DND-41 (cell line): Measurements from ENCODE around the gene RNU5B-1.
"Not testable (repeated sequence)": the region's sequence is repeated elsewhere in the genome, so short reads cannot be mapped to it uniquely, and the experiment has no call there.

Experiments
- ATAC-seq: fragments of 200-7000 bp; cut with Tn5 transposase; 3 replicates; pipeline ENCODE4 v1.9.1; 2021; ENCODE audit warnings: low read depth; ENCODE audit not compliant: insufficient read depth
- DNase-seq: peaks from one replicate; pipeline ENCODE4 v3.0.0-alpha.2; 2020
- H2AFZ ChIP-seq: 2 replicates; pipeline ENCODE4 v1.6.0; 2012; ENCODE audit warnings: low read depth, low read length
- H3K27ac ChIP-seq: 2 replicates; pipeline ENCODE4 v1.5.1; 2012; ENCODE audit warnings: low read length, inconsistent platforms
- H3K27me3 ChIP-seq: fragments of 200-600 bp; sonication (generic); 2 replicates; pipeline ENCODE4 v1.6.0; 2012; ENCODE audit warnings: low read length, mild to moderate bottlenecking, inconsistent platforms; ENCODE audit not compliant: insufficient read depth, poor library complexity
- H3K36me3 ChIP-seq: 2 replicates; pipeline ENCODE4 v1.5.1; 2012; ENCODE audit warnings: low read length, inconsistent platforms; ENCODE audit not compliant: insufficient read depth
- H3K4me1 ChIP-seq: 2 replicates; pipeline ENCODE4 v1.5.1; 2012; ENCODE audit warnings: mild to moderate bottlenecking, low read length; ENCODE audit not compliant: insufficient read depth
- H3K4me2 ChIP-seq: 2 replicates; pipeline ENCODE4 v1.6.0; 2012; ENCODE audit warnings: mild to moderate bottlenecking, moderate library complexity, low read length, inconsistent platforms; ENCODE audit not compliant: insufficient read depth
- H3K4me3 ChIP-seq, 2 experiments: fragments of 200-600 bp in 1 of 2; shearing (Covaris generic) in 1 of 2; 2 replicates each; pipeline ENCODE4 v1.5.1; 2012 to 2016; ENCODE audit warnings: inconsistent platforms in 2 of 2, low read length in 2 of 2, mild to moderate bottlenecking in 2 of 2, low read depth in 1 of 2, moderate library complexity in 1 of 2
- H3K79me2 ChIP-seq: 2 replicates; pipeline ENCODE4 v1.6.0; 2012; ENCODE audit warnings: low read length, inconsistent platforms; ENCODE audit not compliant: insufficient read depth
- H3K9ac ChIP-seq: 2 replicates; pipeline ENCODE4 v1.6.0; 2012; ENCODE audit warnings: low read depth, mild to moderate bottlenecking, inconsistent platforms, low read length, moderate library complexity
- H3K9me3 ChIP-seq: 2 replicates; pipeline ENCODE4 v1.5.1; 2012; ENCODE audit warnings: low read length, moderate library complexity, mild to moderate bottlenecking, inconsistent platforms; ENCODE audit not compliant: insufficient read depth, severe bottlenecking
- H4K20me1 ChIP-seq: 2 replicates; pipeline ENCODE4 v1.6.0; 2012; ENCODE audit warnings: low read length; ENCODE audit not compliant: insufficient read depth
- EZH2 ChIP-seq: IDR thresholded peaks from 3 replicates; pipeline ENCODE4 v1.6.1; 2012; ENCODE audit warnings: borderline replicate concordance, low read depth, mild to moderate bottlenecking, moderate library complexity, low read length, inconsistent platforms; ENCODE audit not compliant: severe bottlenecking
- TF ChIP-seq, protein P1 (sequence below): IDR thresholded peaks from 2 replicates; pipeline ENCODE4 v1.5.1; 2012; ENCODE audit warnings: borderline replicate concordance, low read length, moderate library complexity, mild to moderate bottlenecking; ENCODE audit not compliant: poor library complexity, severe bottlenecking; ENCODE audit errors: extremely low read depth

The RNU5B-1 gene

DNA sequence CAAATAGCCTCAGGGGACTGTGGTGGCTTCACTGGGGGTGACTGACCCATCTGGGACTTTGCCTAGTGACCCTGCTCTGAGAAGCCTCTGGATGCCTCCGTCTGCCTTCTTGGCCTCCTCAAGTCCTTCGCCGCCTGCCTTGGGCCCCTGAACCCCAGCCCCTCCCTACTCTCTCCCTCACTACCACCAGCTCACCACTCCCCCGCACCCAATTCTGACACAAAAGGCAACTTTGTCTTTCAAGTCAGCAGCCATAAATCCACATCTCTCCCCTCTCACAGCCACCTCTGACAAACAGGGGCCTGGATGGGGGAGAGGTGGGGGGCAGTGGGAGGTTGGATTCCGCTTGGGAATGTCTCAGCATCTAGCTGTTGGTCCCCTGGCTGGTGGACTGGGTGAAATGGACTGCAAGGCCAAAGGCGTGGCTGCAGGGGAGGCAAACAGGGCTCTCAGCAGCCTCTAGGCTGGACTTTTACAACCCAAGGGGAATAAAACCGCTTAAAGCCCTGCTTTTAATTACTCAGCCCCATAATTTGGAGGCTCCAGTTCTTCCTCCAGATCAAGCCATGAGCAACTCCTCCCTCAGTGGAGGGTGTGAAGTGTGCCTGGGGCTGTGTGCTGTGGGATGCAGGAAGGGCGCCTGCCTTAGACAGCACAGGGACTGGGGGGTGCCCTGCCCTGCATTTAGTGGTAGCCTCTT is 39.9 kb downstream of the RNU5B-1 start:
- H3K9me3 ChIP-seq: no peaks in the 10 kb centered on the region
- no peak overlapping the region for H3K9ac ChIP-seq
- H3K36me3 ChIP-seq: no peaks in the 10 kb centered on the region
- no peaks in the 10 kb centered on the region for H3K4me1 ChIP-seq
- H4K20me1 ChIP-seq: no peaks in the 10 kb centered on the region
- no peak overlapping the region for H3K4me2 ChIP-seq
- no peak overlapping the region for H2AFZ ChIP-seq
- peaks cover 3% of the 10 kb centered on the region for H3K27me3 ChIP-seq
- no peak overlapping the region for H3K4me3 ChIP-seq
- DNase-seq (no peak), ATAC-seq (no peak)
- TF ChIP-seq, protein P1, sequence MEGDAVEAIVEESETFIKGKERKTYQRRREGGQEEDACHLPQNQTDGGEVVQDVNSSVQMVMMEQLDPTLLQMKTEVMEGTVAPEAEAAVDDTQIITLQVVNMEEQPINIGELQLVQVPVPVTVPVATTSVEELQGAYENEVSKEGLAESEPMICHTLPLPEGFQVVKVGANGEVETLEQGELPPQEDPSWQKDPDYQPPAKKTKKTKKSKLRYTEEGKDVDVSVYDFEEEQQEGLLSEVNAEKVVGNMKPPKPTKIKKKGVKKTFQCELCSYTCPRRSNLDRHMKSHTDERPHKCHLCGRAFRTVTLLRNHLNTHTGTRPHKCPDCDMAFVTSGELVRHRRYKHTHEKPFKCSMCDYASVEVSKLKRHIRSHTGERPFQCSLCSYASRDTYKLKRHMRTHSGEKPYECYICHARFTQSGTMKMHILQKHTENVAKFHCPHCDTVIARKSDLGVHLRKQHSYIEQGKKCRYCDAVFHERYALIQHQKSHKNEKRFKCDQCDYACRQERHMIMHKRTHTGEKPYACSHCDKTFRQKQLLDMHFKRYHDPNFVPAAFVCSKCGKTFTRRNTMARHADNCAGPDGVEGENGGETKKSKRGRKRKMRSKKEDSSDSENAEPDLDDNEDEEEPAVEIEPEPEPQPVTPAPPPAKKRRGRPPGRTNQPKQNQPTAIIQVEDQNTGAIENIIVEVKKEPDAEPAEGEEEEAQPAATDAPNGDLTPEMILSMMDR: no peak
- no peak for TF ChIP-seq EZH2
- H3K27ac ChIP-seq: no peak overlapping the region
- H3K79me2 ChIP-seq: no peaks in the 10 kb centered on the region

DNA sequence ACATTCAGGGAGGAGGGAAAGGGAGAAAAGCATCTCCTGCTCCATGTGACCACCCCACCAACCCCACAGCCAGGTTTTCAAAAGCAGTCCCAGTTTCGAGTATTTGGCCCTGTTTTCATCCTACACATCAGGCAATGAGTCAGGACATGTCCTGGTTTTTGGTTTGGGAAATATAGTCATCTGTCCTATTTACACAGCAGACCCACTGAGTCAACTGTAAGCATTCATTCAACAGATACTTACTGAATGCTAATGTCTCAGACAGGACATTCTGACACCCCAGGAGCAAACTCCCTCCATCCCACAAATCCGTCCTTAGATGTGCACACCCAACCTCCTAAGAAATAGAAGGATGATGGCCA is 40.4 kb downstream of the RNU5B-1 start:
- Histone ChIP-seq H3K36me3 (no peaks in the 10 kb centered on the region), H3K9ac (no peak overlapping the region), H3K9me3 (no peaks in the 10 kb centered on the region), H3K27me3 (no peaks in the 10 kb centered on the region), H3K79me2 (no peaks in the 10 kb centered on the region), H3K27ac (no peak overlapping the region), H3K4me1 (no peaks in the 10 kb centered on the region), H2AFZ (no peak overlapping the region), H3K4me3 (no peak overlapping the region), H4K20me1 (no peaks in the 10 kb centered on the region), H3K4me2 (no peak overlapping the region)
- DNase-seq (no peak), ATAC-seq (no peak)
- no peak for TF ChIP-seq EZH2
- TF ChIP-seq, protein P1: no peak

DNA sequence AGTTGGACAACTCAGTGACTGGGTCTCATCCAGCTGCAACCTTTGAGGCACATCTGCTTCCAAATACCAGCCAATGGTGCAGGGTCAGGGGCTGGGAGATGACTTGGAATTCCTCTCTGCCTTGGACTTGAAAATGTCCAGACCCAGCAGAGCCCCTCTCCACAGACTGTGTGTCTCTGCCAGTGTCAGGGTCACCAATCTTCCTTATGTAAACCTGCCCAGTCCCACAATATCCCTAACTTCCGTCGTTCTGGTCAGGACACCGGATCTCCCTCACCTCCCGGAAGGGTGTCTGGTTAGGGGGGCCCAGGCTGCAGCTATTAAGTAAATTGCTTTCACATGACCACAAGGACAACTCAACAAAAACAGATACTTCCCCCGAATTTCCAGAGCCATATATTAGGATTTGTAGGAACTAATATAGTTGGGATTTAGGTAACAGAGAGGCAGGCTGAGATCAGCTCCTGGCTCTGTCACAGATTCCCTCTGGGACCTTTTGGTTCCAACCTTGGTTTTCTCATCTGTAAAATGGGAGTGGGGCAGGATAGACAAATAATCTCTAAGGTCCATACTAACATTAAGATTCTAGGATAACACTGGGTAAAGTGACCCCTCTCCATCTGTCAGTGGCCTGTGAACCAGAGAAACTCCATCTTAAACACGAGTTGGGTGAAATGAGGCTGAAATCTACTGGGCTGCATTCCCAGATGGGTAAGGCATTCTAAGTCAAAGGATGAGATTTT is 42.5 kb downstream of the RNU5B-1 start:
- no peak overlapping the region for H2AFZ ChIP-seq
- H3K4me3 ChIP-seq: no peak overlapping the region
- H3K9me3 ChIP-seq: no peaks in the 10 kb centered on the region
- no peak overlapping the region for H3K4me2 ChIP-seq
- H3K27ac ChIP-seq: no peak overlapping the region
- no peaks in the 10 kb centered on the region for H3K36me3 ChIP-seq
- no peak overlapping the region for H3K9ac ChIP-seq
- no peak for DNase-seq
- no peaks in the 10 kb centered on the region for H4K20me1 ChIP-seq
- no peaks in the 10 kb centered on the region for H3K4me1 ChIP-seq
- TF ChIP-seq EZH2: no peak
- TF ChIP-seq, protein P1: no peak
- H3K79me2 ChIP-seq: no peaks in the 10 kb centered on the region
- no peaks in the 10 kb centered on the region for H3K27me3 ChIP-seq
- no peak for ATAC-seq

DNA sequence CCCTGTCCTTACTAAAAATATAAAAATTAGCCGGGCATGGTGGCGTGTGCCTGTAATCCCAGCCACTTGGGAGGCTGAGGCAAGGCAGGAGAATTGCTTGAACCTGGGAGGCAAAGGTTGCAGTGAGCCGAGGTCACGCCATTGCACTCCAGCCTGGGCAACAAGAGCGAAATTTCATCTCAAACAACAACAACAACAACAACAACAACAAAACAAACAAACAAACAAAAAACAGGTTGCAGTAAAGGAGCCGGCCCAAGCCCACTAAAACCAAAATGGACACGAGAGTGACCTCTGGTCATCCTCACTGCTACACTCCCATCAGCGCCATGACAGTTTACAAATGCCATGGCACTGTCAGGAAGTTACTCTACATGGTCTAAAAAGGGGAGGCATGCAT is 43.3 kb downstream of the RNU5B-1 start:
- not testable (repeated sequence) for ATAC-seq, H3K4me2 ChIP-seq, H3K27ac ChIP-seq, H3K27me3 ChIP-seq, H3K9me3 ChIP-seq, H3K36me3 ChIP-seq, H3K79me2 ChIP-seq, H3K4me3 ChIP-seq, H4K20me1 ChIP-seq, H2AFZ ChIP-seq, H3K9ac ChIP-seq, DNase-seq, H3K4me1 ChIP-seq
